Measurements from ENCODE around the gene USP24.

The USP24 gene

DNA sequence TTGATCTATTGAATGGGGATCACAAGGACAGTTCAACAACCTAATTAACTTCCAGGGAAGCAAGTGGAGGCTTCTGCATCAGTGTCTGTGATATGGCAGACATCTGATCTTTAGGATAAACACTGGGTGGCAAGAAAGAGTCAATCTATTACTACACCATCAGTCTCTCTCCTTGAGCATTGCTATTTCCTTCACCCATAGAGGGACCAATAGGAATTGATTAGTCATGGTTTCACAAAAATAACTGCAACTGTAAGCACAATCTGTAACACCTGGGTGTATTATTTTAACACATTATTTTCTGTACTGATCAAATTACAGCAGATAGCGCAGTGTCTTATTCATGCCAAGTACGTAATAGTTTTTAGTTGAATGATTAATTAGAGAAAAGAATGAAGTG, 50.3 kb downstream of the USP24 start:
- no peak for DNase-seq (ENCODE audit: low spot score)

- DNase-seq (ENCODE audit: low spot score), result no peak
These were observed 55.6 kb downstream of the USP24 start for GRCh38 chr1:55159571-55159970.

DNA sequence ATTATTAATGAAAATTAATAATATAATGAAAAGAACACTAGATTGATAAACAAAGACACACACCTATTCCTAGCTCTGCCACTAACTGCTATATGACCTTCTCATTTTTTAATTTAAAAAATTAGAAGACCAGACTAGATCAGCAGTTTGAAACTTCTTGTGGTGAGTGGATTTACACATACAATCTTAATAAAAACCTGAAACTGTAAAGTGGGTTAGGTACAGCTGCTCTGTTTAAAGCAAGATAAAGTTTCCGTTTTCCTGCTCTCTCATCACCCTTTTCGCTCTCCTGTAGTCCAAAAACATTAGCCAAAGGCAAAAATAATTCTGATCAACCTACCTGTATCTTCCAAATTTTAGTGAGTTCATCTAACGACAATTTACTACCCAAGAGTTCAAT, 58.6 kb downstream of the USP24 start:
- DNase-seq (ENCODE audit: low spot score), result no peak

- no peak for DNase-seq (ENCODE audit: low spot score)
These were observed 59.1 kb downstream of the USP24 start for GRCh38 chr1:55156093-55156492.

DNA sequence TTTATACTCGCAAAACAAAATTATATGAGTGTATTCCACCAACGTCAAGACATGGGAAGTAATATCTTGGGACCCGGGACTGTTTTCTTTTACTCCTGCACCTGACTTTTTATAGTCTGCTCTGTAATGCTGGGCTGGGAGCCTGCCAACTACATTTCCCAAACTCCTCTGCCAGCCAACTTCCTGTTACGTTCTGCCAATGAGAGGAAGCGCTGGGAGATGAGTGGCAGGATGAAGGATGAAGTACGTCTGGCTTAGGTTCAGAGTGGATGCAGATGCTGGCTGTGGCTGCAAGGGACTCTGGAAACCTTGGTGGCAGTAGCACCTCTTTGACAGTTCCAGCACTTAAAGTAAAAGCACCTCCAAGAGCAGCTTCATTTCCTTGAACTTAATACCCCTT, 59.6 kb downstream of the USP24 start:
- peak; percentile 44 for DNase-seq (ENCODE audit: low spot score)

DNA sequence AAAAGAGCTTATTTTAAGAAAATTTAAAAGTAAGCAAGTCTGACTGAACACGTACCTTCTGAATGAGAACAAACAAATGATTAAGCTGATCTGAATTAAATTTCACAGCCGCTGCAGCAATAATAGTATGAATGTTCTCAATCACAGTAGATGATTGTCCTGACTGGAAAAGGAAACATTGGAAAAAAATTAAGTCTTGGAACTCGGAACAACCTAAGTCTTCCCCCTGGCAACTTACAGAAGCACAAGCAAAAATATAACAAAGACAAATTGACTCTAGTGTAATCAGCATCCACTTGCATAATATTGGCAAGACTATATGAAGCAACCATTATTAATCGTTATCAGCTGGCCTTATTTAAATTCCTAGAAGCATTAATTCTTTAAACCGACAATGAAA, 60.5 kb downstream of the USP24 start:
- DNase-seq (ENCODE audit: low spot score), result no peak

DNA sequence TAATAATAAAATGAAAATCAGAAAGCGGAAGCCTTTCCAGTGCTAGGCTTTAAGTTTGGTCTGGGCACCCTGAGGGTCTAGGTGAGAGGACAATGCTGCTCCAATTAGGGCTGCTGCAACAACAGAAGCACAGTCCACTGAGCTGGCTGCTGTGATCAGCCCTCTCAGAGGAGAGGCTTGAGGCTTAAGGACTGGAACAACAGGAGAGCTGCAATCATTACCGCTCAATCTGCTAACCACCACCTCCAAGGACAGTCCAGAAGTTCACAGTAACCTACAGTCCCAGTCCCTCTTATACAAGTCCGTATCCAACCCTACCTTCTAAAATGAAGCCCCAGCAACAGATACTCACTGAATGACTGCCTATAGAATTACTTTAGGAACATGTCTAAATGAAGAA, 62.1 kb downstream of the USP24 start:
- no peak for DNase-seq (ENCODE audit: low spot score)

DNA sequence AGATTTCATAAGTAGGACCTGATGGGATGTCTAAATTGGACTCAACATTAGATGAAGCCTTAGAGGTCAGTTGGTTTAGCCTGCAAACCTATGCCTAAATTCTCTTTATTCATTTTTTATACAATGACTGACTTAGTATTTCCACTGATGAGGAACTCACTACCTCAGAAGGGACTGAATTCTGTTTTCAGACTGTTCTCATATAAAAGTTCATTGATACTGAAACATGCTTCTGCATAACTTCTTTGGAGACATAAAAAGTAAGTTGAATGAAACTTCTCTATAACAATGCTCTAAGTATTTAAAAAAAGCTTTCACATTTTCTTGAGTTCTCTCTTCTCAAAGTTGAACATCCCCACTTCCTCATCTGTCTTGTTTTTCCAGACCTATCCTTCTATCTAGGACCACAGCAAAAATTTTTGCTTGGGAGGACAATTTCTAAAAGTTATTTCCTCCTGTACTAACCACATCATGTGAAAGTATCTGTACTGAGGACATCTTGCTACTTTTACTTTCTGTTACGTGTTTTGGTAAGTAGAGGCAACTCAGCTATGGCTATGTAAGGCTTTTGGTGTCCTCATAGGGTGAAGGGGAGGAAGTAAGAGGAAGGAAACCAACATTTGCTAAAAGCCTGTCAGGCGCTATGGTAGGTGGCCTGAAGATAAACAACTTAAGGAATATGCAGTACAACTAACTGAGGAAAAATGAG, 64.1 kb downstream of the USP24 start:
- no peak for DNase-seq (ENCODE audit: low spot score)

DNA sequence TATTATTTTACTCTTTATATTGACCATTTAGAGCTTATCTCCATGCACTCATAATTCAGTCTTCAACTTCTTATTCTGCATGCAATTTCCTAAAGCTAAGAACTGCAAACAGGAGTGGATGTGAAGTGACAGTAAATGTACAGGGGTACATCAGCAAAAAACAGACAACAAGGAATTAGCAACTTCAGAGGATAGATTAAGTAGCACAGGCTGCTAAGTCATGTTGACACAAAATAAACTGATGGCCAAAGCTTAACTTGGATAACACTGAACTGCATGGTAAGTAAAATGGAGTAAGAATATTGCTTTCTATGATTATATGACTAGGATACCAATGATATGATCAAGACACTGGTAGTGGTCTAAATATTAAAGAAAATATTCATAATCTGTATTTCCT, 66.5 kb downstream of the USP24 start:
- DNase-seq (ENCODE audit: low spot score), result no peak

- DNase-seq (ENCODE audit: low spot score), result no peak
These were observed 67.6 kb downstream of the USP24 start for GRCh38 chr1:55147524-55147923.

GRCh38 chr1:55146781-55147180, 68.4 kb downstream of the USP24 start:
- no peak for DNase-seq (ENCODE audit: low spot score)

DNA sequence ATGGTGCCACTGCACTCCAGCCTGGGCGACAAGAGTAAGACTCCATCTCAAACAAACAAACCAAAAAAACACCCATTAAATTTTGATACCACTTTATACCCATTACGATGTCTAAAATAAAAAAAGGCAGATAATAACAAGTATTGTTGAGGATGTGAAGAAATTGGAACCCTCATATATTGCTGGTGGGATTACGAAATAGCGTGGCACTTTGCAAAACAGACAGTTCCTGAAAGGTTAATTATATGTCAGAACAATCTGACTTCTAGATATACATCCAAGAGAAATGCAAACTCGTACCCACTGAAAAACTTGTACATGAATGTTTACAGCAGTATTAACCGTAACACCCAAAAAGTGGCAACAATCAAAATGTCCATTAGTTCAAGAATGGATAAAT, 70.3 kb downstream of the USP24 start:
- no peak for DNase-seq (ENCODE audit: low spot score)

DNA sequence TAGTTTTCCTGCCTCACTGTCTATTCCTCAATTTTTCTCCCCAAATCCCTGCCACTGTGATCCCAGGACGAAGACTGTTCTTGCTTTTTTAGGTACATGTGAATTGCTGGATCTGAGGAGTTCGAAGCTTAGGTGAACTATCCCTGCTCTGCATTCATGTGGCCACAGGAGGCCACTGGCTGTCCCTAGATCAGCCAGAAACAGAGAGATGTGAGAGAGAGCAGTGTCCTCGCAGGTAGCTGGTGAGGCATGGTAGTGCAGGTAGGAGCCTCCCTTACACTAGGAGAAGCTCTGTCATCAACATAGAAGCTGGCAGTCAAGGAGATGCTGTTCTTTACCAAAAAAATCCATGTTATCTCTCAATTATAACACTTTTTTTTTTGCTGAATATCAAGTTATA, 71.5 kb downstream of the USP24 start:
- no peak for DNase-seq (ENCODE audit: low spot score)

GRCh38 chr1:55141295-55141893, 73.8 kb downstream of the USP24 start:
- DNase-seq (ENCODE audit: low spot score), result no peak

DNA sequence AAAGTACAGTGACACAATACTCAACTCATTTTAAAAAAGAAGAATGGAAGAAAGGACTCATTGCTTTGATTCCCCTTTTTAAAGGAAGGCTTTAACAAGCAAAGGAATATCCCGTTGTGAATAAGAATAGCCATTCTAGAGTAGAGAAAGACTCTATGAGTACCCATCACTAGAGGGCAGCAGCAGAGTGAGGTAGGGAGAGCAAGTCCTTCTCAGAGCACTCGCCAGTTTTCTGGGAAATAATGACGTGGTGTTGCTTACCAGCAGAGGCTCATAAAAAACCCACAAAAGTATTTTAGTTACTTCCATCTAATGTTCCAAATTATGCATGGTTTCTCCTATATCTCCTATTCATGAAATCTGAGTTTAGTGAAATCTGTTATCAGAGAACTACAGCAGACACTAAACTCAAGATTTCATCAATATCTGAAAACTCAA, 74.6 kb downstream of the USP24 start:
- DNase-seq (ENCODE audit: low spot score), result peak; percentile 77

GRCh38 chr1:55140137-55140536, 75.0 kb downstream of the USP24 start:
- no peak for DNase-seq (ENCODE audit: low spot score)

DNA sequence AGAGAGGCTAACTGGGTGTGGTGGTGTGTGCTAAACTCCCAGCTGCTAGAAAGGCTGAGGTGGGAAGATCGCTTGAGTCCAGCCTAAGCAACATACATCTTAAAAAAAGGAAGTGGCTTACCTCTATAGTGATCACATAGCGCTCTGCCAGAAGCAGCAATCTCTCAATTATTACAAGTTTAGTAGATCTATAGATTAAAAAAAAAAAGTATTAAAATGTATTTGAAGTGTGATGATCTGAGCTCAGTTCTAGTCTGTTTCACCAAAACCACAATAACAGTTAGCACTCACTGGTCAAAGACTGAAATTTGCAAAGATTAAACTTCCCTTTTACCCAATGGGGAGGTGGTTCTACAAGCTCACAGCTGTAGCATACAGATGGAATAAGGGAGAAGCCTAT, 76.3 kb downstream of the USP24 start:
- DNase-seq (ENCODE audit: low spot score), result no peak

GRCh38 chr1:55134152-55134808, 80.9 kb downstream of the USP24 start:
- no peak for DNase-seq (ENCODE audit: low spot score)

DNA sequence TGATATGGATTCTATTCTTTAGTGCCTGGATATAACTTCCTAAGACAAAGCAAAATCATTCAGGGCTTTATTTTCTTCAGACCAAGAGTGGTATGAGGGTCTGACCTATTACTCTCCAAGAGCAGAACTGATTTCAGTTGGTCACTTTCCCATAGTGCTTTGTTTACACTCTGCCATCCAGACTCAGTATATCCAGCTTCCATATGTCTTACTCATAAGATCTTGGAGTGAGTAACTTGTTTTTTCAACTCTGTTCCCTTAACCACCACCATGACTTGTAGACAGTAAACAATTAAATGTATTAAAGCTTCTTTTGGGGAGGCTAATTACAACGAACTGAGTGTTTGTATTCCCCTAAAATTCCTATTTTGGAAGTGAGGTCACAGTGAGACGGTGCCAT, 83.4 kb downstream of the USP24 start:
- no peak for DNase-seq (ENCODE audit: low spot score)

DNA sequence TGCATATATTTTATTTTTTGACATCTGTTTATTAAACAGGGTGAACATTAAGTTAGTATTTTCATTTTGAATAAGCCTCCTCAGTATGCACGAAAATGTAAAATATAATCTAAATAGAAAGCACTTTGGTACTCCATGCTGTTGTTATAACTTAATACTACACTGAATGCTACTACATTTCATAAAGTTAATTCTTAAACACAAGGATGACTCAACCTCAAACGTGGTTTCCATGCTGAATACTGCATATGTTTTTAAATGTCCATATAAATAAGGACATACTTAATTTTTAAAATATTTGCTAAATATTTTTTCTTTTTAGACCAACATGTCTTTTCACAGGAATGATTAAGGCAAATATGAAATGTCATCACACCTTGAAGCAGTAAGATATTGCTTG, 83.9 kb downstream of the USP24 start:
- no peak for DNase-seq (ENCODE audit: low spot score)

- no peak for DNase-seq (ENCODE audit: low spot score)
These were observed 85.9 kb downstream of the USP24 start for GRCh38 chr1:55129194-55129728.

- no peak for DNase-seq (ENCODE audit: low spot score)
These were observed 86.7 kb downstream of the USP24 start for GRCh38 chr1:55128418-55128995.

DNA sequence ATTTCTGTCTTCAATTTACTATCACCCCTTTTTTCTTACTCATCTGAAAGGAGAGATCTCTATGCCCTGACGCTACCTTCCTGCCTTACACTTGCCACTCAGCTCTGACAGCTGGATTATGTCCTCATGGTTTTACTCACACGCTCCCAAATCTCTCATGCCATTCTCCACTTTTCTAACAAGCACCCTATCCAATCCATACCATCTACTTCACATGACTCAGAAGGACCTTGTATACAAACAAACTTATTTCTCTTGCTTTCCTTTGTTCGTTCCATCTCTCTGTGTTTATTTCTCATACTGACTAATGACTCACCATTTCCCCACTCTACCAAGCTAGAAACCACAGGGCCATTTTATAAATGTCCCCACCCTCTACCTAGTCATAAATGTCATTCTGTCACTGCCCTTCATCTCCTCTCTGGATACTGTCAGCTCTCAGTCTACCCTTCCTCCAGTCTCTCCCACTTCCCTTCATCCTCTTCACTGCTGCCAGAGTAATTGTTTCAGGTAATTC, 87.3 kb downstream of the USP24 start:
- DNase-seq (ENCODE audit: low spot score), result no peak
